ES-I3 (cell line): ENCODE data around the gene PDCD1LG2.
"Not testable (repeated sequence)": the region's sequence is repeated elsewhere in the genome, so short reads cannot be mapped to it uniquely, and the experiment has no call there.

Source experiments
- H3K36me3 ChIP-seq: 2 replicates; pipeline ENCODE4 v1.6.1; 2013; ENCODE audit warnings: mild to moderate bottlenecking, low read length, control low read depth, moderate library complexity; ENCODE audit not compliant: insufficient read depth
- H3K4me1 ChIP-seq: 2 replicates; pipeline ENCODE4 v1.6.1; 2013; ENCODE audit warnings: mild to moderate bottlenecking, control low read depth, low read length; ENCODE audit not compliant: insufficient read depth
- H3K9ac ChIP-seq: 2 replicates; pipeline ENCODE4 v1.6.1; 2013; ENCODE audit warnings: low read depth, mild to moderate bottlenecking, low read length, moderate library complexity
- H3K9me3 ChIP-seq: 2 replicates; pipeline ENCODE4 v1.6.1; 2013; ENCODE audit warnings: mild to moderate bottlenecking, low read length, moderate library complexity; ENCODE audit not compliant: control insufficient read depth, insufficient read depth

The PDCD1LG2 gene

GRCh38 chr9:5579881-5580280 lies 69.5 kb downstream of the PDCD1LG2 start:
- Histone ChIP-seq H3K36me3 (no peaks in the 10 kb centered on the region), H3K9ac (no peak overlapping the region), H3K9me3 (no peaks in the 10 kb centered on the region), H3K4me1 (no peaks in the 10 kb centered on the region)

GRCh38 chr9:5580650-5581049 lies 70.3 kb downstream of the PDCD1LG2 start:
- Histone ChIP-seq H3K36me3 (no peaks in the 10 kb centered on the region), H3K9me3 (no peaks in the 10 kb centered on the region), H3K4me1 (no peaks in the 10 kb centered on the region), H3K9ac (no peak overlapping the region)

GRCh38 chr9:5581706-5582105 lies 71.4 kb downstream of the PDCD1LG2 start:
- H3K36me3 ChIP-seq, H3K4me1 ChIP-seq, H3K9ac ChIP-seq, H3K9me3 ChIP-seq: not testable (repeated sequence)

GRCh38 chr9:5582835-5583195 lies 72.5 kb downstream of the PDCD1LG2 start:
- Histone ChIP-seq H3K4me1 (no peaks in the 10 kb centered on the region), H3K9ac (no peak overlapping the region), H3K36me3 (no peaks in the 10 kb centered on the region), H3K9me3 (no peaks in the 10 kb centered on the region)

GRCh38 chr9:5586391-5586802 lies 76.1 kb downstream of the PDCD1LG2 start:
- no peaks in the 10 kb centered on the region for H3K9me3 ChIP-seq
- H3K4me1 ChIP-seq = peaks cover 3% of the 10 kb centered on the region; the same call in 1 of the 2 replicates
- H3K36me3 ChIP-seq = no peaks in the 10 kb centered on the region
- H3K9ac ChIP-seq = no peak overlapping the region

- H3K9me3 ChIP-seq = no peaks in the 10 kb centered on the region
- no peak overlapping the region for H3K9ac ChIP-seq
- H3K36me3 ChIP-seq = no peaks in the 10 kb centered on the region
- H3K4me1 ChIP-seq = peaks cover 3% of the 10 kb centered on the region; the same call in 1 of the 2 replicates
Observed at GRCh38 chr9:5587024-5587423, 76.7 kb downstream of the PDCD1LG2 start.

GRCh38 chr9:5592231-5592630 lies 81.9 kb downstream of the PDCD1LG2 start:
- Histone ChIP-seq H3K9ac (no peak overlapping the region), H3K4me1 (peaks cover 3% of the 10 kb centered on the region; the same call in 1 of the 2 replicates), H3K36me3 (no peaks in the 10 kb centered on the region)

GRCh38 chr9:5592904-5593303 lies 82.6 kb downstream of the PDCD1LG2 start:
- no peaks in the 10 kb centered on the region for H3K36me3 ChIP-seq
- no peaks in the 10 kb centered on the region for H3K9me3 ChIP-seq
- peaks cover 3% of the 10 kb centered on the region; the same call in 1 of the 2 replicates for H3K4me1 ChIP-seq
- H3K9ac ChIP-seq = no peak overlapping the region

More at GRCh38 chr9:5592231-5592630, 81.9 kb downstream of the PDCD1LG2 start:
- no peaks in the 10 kb centered on the region for H3K9me3 ChIP-seq

- Histone ChIP-seq H3K9me3 (no peaks in the 10 kb centered on the region), H3K4me1 (peaks cover 3% of the 10 kb centered on the region; the same call in 1 of the 2 replicates), H3K9ac (no peak overlapping the region), H3K36me3 (no peaks in the 10 kb centered on the region)
Observed at GRCh38 chr9:5593904-5594303, 83.6 kb downstream of the PDCD1LG2 start.

- Histone ChIP-seq H3K9ac (no peak overlapping the region), H3K36me3 (no peaks in the 10 kb centered on the region), H3K9me3 (no peaks in the 10 kb centered on the region), H3K4me1 (no peaks in the 10 kb centered on the region)
Observed at GRCh38 chr9:5596173-5596572, 85.8 kb downstream of the PDCD1LG2 start.

GRCh38 chr9:5608298-5609225 lies 98.2 kb downstream of the PDCD1LG2 start:
- Histone ChIP-seq H3K36me3 (no peaks in the 10 kb centered on the region), H3K4me1 (0 out of 2 replicates have a peak, but pooled peaks cover 4% of the 10 kb centered on the region), H3K9ac (no peak overlapping the region), H3K9me3 (no peaks in the 10 kb centered on the region)

- Histone ChIP-seq H3K9ac (no peak overlapping the region), H3K9me3 (no peaks in the 10 kb centered on the region), H3K36me3 (no peaks in the 10 kb centered on the region), H3K4me1 (0 out of 2 replicates have a peak, but pooled peaks cover 4% of the 10 kb centered on the region)
Observed at GRCh38 chr9:5609226-5609596, 98.9 kb downstream of the PDCD1LG2 start.

- Histone ChIP-seq H3K4me1 (0 out of 2 replicates have a peak, but pooled peaks cover 4% of the 10 kb centered on the region), H3K36me3 (no peaks in the 10 kb centered on the region), H3K9me3 (no peaks in the 10 kb centered on the region), H3K9ac (no peak overlapping the region)
Observed at GRCh38 chr9:5610491-5610890, 100.2 kb downstream of the PDCD1LG2 start.

GRCh38 chr9:5611321-5612184 lies 101.2 kb downstream of the PDCD1LG2 start:
- H3K4me1 ChIP-seq = 0 out of 2 replicates have a peak, but pooled peaks cover 4% of the 10 kb centered on the region
- no peaks in the 10 kb centered on the region for H3K9me3 ChIP-seq
- no peaks in the 10 kb centered on the region for H3K36me3 ChIP-seq
- H3K9ac ChIP-seq = no peak overlapping the region
